GM23338 (cell line): ENCODE results near the gene CLEC4G.

ENCODE experiments used
- CREB1 ChIP-seq: fragments of 250-450 bp; sonication (Bioruptor Pico); IDR thresholded peaks from 2 replicates; pipeline ENCODE4 v1.5.0; 2020; ENCODE audit warnings: low read depth, mild to moderate bottlenecking, moderate library complexity
- EZH2 ChIP-seq: fragments of 200-600 bp; sonication (generic); IDR thresholded peaks from one replicate; pipeline ENCODE4 v1.8.0; 2017; ENCODE audit warnings: antibody characterized with exemption, mild to moderate bottlenecking, low read depth; ENCODE audit not compliant: unreplicated experiment
- EZH2phosphoT487 ChIP-seq: fragments of 200-600 bp; sonication (generic); IDR thresholded peaks from one replicate; pipeline ENCODE4 v1.8.1; 2018; ENCODE audit warnings: antibody characterized with exemption; ENCODE audit not compliant: unreplicated experiment
- JUNB ChIP-seq: IDR thresholded peaks from one replicate; pipeline ENCODE4 v1.6.1; 2016; ENCODE audit warnings: antibody characterized with exemption; ENCODE audit not compliant: unreplicated experiment
- NANOG ChIP-seq: IDR thresholded peaks from 2 replicates; pipeline ENCODE4 v1.6.1; 2016; ENCODE audit warnings: antibody characterized with exemption, borderline replicate concordance
- POLR2AphosphoS5 ChIP-seq: IDR thresholded peaks from 2 replicates; pipeline ENCODE4 v1.6.1; 2016; ENCODE audit warnings: antibody characterized with exemption, low read depth
- ZNF114 ChIP-seq: fragments of 250-450 bp; sonication (Bioruptor Pico); IDR thresholded peaks from 2 replicates; pipeline ENCODE4 v1.5.0; 2020; ENCODE audit warnings: mild to moderate bottlenecking, moderate library complexity
- ZNF331 ChIP-seq: fragments of 250-450 bp; sonication (Bioruptor Pico); IDR thresholded peaks from 2 replicates; pipeline ENCODE4 v1.5.0; 2020; ENCODE audit warnings: low read depth, mild to moderate bottlenecking, moderate library complexity
- TF ChIP-seq, protein P1 (sequence below), 2 experiments: fragments of 200-600 bp in 1 of 2; sonication (generic) in 1 of 2; conservative IDR thresholded peaks; 2 replicates each; pipeline versions ENCODE4 v1.5.1 to v1.6.1; 2016 to 2017; ENCODE audit warnings: antibody characterized with exemption in 2 of 2, low read depth in 2 of 2, mild to moderate bottlenecking in 2 of 2, moderate library complexity in 1 of 2
- TF ChIP-seq, protein P2 (sequence below): IDR thresholded peaks from one replicate; pipeline ENCODE4 v1.6.1; 2018; ENCODE audit warnings: antibody characterized with exemption; ENCODE audit not compliant: unreplicated experiment

DNA sequence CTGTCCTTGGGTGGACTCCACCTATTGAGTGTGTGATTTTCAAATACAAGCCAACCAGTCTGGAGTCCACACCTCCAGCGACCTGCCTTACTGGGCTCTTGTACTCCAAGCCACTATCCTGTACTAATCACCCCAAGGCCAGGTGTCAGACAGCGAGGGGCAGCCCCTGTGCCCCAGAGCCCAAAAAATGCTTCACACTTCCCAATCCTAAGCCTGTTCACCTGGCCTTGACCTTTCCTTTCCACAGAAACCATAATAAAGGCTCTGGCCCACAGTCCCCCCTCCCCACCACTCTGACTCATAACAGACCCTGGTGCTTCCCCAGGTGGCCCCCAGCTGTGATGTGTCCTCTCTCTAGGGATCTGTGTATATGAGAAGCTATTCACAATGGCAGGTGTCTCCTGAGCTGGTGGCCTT is 11.5 kb upstream of the CLEC4G start:
- TF ChIP-seq, protein P1, sequence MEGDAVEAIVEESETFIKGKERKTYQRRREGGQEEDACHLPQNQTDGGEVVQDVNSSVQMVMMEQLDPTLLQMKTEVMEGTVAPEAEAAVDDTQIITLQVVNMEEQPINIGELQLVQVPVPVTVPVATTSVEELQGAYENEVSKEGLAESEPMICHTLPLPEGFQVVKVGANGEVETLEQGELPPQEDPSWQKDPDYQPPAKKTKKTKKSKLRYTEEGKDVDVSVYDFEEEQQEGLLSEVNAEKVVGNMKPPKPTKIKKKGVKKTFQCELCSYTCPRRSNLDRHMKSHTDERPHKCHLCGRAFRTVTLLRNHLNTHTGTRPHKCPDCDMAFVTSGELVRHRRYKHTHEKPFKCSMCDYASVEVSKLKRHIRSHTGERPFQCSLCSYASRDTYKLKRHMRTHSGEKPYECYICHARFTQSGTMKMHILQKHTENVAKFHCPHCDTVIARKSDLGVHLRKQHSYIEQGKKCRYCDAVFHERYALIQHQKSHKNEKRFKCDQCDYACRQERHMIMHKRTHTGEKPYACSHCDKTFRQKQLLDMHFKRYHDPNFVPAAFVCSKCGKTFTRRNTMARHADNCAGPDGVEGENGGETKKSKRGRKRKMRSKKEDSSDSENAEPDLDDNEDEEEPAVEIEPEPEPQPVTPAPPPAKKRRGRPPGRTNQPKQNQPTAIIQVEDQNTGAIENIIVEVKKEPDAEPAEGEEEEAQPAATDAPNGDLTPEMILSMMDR (conservative IDR thresholded peaks at IDR 0.05; ENCODE audit: low read depth in 2 of 2), result no peak
- no peak for TF ChIP-seq EZH2phosphoT487
- no peak for TF ChIP-seq EZH2
- TF ChIP-seq CREB1 (CRISPR knock-in tag), result no peak
- TF ChIP-seq, protein P2, sequence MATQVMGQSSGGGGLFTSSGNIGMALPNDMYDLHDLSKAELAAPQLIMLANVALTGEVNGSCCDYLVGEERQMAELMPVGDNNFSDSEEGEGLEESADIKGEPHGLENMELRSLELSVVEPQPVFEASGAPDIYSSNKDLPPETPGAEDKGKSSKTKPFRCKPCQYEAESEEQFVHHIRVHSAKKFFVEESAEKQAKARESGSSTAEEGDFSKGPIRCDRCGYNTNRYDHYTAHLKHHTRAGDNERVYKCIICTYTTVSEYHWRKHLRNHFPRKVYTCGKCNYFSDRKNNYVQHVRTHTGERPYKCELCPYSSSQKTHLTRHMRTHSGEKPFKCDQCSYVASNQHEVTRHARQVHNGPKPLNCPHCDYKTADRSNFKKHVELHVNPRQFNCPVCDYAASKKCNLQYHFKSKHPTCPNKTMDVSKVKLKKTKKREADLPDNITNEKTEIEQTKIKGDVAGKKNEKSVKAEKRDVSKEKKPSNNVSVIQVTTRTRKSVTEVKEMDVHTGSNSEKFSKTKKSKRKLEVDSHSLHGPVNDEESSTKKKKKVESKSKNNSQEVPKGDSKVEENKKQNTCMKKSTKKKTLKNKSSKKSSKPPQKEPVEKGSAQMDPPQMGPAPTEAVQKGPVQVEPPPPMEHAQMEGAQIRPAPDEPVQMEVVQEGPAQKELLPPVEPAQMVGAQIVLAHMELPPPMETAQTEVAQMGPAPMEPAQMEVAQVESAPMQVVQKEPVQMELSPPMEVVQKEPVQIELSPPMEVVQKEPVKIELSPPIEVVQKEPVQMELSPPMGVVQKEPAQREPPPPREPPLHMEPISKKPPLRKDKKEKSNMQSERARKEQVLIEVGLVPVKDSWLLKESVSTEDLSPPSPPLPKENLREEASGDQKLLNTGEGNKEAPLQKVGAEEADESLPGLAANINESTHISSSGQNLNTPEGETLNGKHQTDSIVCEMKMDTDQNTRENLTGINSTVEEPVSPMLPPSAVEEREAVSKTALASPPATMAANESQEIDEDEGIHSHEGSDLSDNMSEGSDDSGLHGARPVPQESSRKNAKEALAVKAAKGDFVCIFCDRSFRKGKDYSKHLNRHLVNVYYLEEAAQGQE, result no peak
- no peak for TF ChIP-seq POLR2AphosphoS5
- no peak for TF ChIP-seq JUNB
- TF ChIP-seq ZNF331 (CRISPR knock-in tag), result no peak
- TF ChIP-seq NANOG, result no peak
- no peak for TF ChIP-seq ZNF114 (CRISPR knock-in tag)
